Suprapubic skin (tissue), 4 donors: ENCODE results near the gene IQCK. TPM values are rescaled to one million over a fixed set of nuclear protein-coding genes. Genes with fewer than 3 reads are reported as not detected.

Experiments
- DNase-seq, 2 donors: peaks; one replicate each; pipeline ENCODE4 v3.0.0-alpha.2; 2019; ENCODE audit warnings: low spot score in 2 of 2
- H3K27ac ChIP-seq: fragments of 200-600 bp; sonication (generic); one replicate; pipeline ENCODE4 v1.5.1; 2019
- H3K27me3 ChIP-seq: fragments of 200-600 bp; sonication (generic); one replicate; pipeline ENCODE4 v1.5.1; 2019
- H3K36me3 ChIP-seq: fragments of 200-600 bp; sonication (generic); one replicate; pipeline ENCODE4 v1.5.1; 2019
- H3K4me1 ChIP-seq: fragments of 200-600 bp; sonication (generic); one replicate; pipeline ENCODE4 v1.5.1; 2019
- H3K4me3 ChIP-seq: fragments of 200-600 bp; sonication (generic); one replicate; pipeline ENCODE4 v1.5.1; 2019; ENCODE audit warnings: mild to moderate bottlenecking
- H3K9me3 ChIP-seq: fragments of 200-600 bp; sonication (generic); one replicate; pipeline ENCODE4 v1.5.1; 2019
- EP300 ChIP-seq: sonication (generic); formaldehyde crosslinking; IDR thresholded peaks from one replicate; pipeline ENCODE4 v1.6.1; 2017; ENCODE audit warnings: antibody characterized with exemption
- POLR2A ChIP-seq, 2 donors: fragments of 450-650 bp; IDR thresholded peaks; one replicate each; pipeline ENCODE4 v1.6.1; 2017; ENCODE audit warnings: antibody characterized with exemption in 2 of 2, mild to moderate bottlenecking in 2 of 2, moderate library complexity in 2 of 2
- POLR2AphosphoS5 ChIP-seq, 3 donors: sonication (generic); formaldehyde crosslinking; IDR thresholded peaks; one replicate each; pipeline ENCODE4 v1.6.1; 2017; ENCODE audit warnings: antibody characterized with exemption in 3 of 3
- WGBS: methylation state at CpG from one replicate; pipeline ENCODE4 v1.1.5; 2018; 5-methylcytosine and 5-hydroxymethylcytosine counted together
- total RNA-seq, 4 donors: library from RNA; depleted of rRNA; stranded (reverse); fragments of >200 nt; gene quantifications; one replicate each; pipeline ENCODE4 v1.1.0, GENCODE V29; 2016
- TF ChIP-seq, protein P1 (sequence below), 2 donors: fragments of 200-600 bp in 1 of 2; fragments of 450-650 bp in 1 of 2; sonication (generic) in 1 of 2; IDR thresholded peaks; one replicate each; pipeline ENCODE4 v1.5.1; 2016 to 2019; ENCODE audit warnings: antibody characterized with exemption in 2 of 2, mild to moderate bottlenecking in 1 of 2, moderate library complexity in 1 of 2

Gene IQCK
- total RNA-seq, 4 donors from 2014 or later = 10.7 to 21.6 (median 18.7) TPM

DNA sequence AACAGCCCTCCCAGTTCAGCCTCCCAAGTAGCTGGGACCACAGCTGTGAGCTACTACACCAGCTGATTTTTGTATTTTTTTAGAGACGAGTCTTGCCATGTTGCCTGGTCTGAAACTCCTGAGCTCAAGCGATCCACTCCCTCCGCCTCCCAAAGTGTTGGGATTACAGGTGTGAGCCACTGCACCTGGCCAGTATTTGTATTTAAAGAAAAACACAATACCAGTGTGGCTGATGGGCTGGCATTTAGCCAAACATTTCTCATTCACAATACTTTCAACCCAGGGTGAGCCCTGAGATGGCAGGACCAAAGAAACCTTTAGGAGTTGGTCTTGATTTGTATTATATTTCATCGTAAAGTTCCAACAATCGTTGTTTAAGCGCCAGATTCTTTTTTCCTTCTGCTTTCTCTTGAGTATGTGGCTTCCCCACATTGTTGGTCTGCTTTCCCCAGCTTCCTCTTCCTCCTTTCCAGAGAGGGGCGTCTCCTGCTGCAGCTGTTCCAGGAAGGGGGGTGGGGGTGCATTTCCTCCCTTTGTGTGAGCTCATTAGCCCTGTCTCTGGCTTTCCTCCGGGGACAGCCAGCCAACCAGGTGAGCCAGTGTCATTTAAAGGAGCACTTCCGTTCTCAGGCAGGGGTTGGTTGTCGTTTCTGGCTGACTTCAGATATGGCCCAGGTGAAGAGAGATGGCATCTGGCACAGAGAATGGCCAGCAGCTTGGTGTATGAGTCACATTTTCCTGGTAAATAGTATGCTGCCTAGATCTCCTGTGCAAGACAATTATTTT lies 86.7 kb downstream of the IQCK start:
- DNase-seq = peak; percentile 81 to 83
- no peaks in the 10 kb centered on the region for H3K27me3 ChIP-seq
- H3K9me3 ChIP-seq = no peaks in the 10 kb centered on the region
- no peaks in the 10 kb centered on the region for H3K4me1 ChIP-seq
- no peaks in the 10 kb centered on the region for H3K36me3 ChIP-seq
- TF ChIP-seq POLR2A (IDR thresholded peaks at IDR 0.05) (no peak), EP300 (no peak), POLR2AphosphoS5 (IDR thresholded peaks at IDR 0.05) (no peak)
- TF ChIP-seq, protein P1, sequence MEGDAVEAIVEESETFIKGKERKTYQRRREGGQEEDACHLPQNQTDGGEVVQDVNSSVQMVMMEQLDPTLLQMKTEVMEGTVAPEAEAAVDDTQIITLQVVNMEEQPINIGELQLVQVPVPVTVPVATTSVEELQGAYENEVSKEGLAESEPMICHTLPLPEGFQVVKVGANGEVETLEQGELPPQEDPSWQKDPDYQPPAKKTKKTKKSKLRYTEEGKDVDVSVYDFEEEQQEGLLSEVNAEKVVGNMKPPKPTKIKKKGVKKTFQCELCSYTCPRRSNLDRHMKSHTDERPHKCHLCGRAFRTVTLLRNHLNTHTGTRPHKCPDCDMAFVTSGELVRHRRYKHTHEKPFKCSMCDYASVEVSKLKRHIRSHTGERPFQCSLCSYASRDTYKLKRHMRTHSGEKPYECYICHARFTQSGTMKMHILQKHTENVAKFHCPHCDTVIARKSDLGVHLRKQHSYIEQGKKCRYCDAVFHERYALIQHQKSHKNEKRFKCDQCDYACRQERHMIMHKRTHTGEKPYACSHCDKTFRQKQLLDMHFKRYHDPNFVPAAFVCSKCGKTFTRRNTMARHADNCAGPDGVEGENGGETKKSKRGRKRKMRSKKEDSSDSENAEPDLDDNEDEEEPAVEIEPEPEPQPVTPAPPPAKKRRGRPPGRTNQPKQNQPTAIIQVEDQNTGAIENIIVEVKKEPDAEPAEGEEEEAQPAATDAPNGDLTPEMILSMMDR (IDR thresholded peaks at IDR 0.05) = no peak
- WGBS = 48% methylated on average over 10 of the region's 10 CpGs
- peak overlapping the region; percentile 7 for H3K27ac ChIP-seq
- no peak overlapping the region for H3K4me3 ChIP-seq

DNA sequence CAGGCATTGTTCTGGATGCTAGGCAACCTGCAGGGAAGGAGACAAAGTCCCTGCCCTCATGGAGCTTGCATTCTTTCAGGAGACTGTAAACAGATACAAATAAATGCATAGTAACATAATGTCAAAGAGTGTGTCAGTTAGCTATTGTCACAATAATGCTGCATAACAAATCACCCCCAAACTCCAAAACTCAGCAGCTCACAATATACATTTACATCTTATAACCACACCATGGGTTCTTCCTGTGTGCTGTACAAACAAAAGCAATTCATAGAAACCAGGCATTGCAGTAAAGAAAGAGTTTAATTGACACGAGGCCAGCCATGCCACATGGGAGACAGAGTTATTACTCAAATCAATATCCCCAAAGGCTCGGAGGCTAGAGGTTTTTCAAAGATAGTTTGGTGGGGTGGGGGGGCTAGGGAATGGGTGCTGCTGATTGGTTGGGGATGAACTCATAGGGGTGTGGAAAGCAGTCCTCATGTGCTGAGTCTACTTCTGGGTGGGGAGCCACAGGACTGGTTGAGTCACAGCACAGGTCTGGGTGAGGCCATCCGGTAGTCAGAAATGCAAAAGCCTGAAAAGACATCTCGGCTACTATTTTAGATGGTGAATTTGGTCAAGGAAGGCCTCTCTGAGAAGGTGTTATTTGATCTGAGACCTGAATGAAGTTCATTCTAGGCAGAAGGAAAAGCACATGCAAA lies 87.5 kb downstream of the IQCK start:
- H3K27me3 ChIP-seq = no peaks in the 10 kb centered on the region
- no peaks in the 10 kb centered on the region for H3K4me1 ChIP-seq
- H3K4me3 ChIP-seq = no peak overlapping the region
- 93% methylated on average over 4 of the region's 4 CpGs for WGBS
- no peak overlapping the region for H3K27ac ChIP-seq
- H3K9me3 ChIP-seq = no peaks in the 10 kb centered on the region
- no peak for DNase-seq
- no peak for TF ChIP-seq POLR2A (IDR thresholded peaks at IDR 0.05)
- no peak for TF ChIP-seq EP300
- TF ChIP-seq, protein P1 (IDR thresholded peaks at IDR 0.05) = no peak
- no peak for TF ChIP-seq POLR2AphosphoS5 (IDR thresholded peaks at IDR 0.05)
- no peaks in the 10 kb centered on the region for H3K36me3 ChIP-seq

GRCh38 chr16:19808061-19808641 lies 90.1 kb downstream of the IQCK start:
- DNase-seq = no peak
- TF ChIP-seq, protein P1 (IDR thresholded peaks at IDR 0.05) = no peak
- no peak for TF ChIP-seq POLR2AphosphoS5 (IDR thresholded peaks at IDR 0.05)
- no peak for TF ChIP-seq EP300
- TF ChIP-seq POLR2A (IDR thresholded peaks at IDR 0.05) = no peak
- Histone ChIP-seq H3K4me1 (no peaks in the 10 kb centered on the region), H3K36me3 (no peaks in the 10 kb centered on the region), H3K4me3 (no peak overlapping the region), H3K9me3 (no peaks in the 10 kb centered on the region), H3K27ac (no peak overlapping the region), H3K27me3 (no peaks in the 10 kb centered on the region)
- 75% methylated on average over 5 of the region's 5 CpGs for WGBS

DNA sequence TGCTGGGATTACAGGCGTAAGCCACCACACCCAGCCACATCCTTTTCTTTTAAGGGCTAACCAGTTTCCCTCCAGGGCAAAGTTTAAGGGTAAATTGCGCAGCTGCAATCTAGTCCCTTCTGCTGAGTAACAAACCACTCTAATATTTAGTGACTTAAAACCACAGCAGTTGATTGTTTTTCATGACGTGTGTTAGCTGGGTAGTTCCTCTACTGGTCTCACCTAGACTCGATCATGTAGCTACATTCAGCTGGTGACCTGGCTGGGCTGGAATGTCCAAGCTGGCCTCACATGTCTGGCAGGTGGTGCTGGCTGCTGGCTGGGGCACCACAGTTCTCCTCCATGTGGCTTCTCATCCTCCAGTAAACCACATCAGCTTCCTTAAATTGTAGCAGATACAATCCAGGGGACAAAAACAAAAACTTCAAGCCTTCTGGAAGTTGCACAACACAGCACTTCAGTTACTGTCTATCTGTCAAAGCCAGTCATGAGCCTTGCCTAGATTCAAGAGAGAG lies 91.1 kb downstream of the IQCK start:
- Histone ChIP-seq H3K4me1 (no peaks in the 10 kb centered on the region), H3K9me3 (no peaks in the 10 kb centered on the region), H3K36me3 (no peaks in the 10 kb centered on the region), H3K27ac (no peak overlapping the region), H3K27me3 (no peaks in the 10 kb centered on the region), H3K4me3 (no peak overlapping the region)
- no peak for TF ChIP-seq POLR2AphosphoS5 (IDR thresholded peaks at IDR 0.05)
- TF ChIP-seq EP300 = no peak
- TF ChIP-seq, protein P1 (IDR thresholded peaks at IDR 0.05) = no peak
- no peak for TF ChIP-seq POLR2A (IDR thresholded peaks at IDR 0.05)
- no peak for DNase-seq
- 86% methylated on average over 4 of the region's 4 CpGs for WGBS

GRCh38 chr16:19809693-19810092 lies 91.6 kb downstream of the IQCK start:
- no peaks in the 10 kb centered on the region for H3K4me1 ChIP-seq
- DNase-seq = no peak
- 92% methylated on average over 7 of the region's 9 CpGs for WGBS
- no peaks in the 10 kb centered on the region for H3K9me3 ChIP-seq
- no peaks in the 10 kb centered on the region for H3K27me3 ChIP-seq
- TF ChIP-seq EP300 (no peak), POLR2A (IDR thresholded peaks at IDR 0.05) (no peak), POLR2AphosphoS5 (IDR thresholded peaks at IDR 0.05) (no peak)
- TF ChIP-seq, protein P1 (IDR thresholded peaks at IDR 0.05) = no peak
- no peak overlapping the region for H3K4me3 ChIP-seq
- H3K27ac ChIP-seq = no peak overlapping the region
- H3K36me3 ChIP-seq = no peaks in the 10 kb centered on the region
